Left lung (tissue), 10 donors: ENCODE results near the gene MAGEA1. TPM values are rescaled to one million over a fixed set of nuclear protein-coding genes. Genes with fewer than 3 reads are reported as not detected.
A peak's percentile ranks its signal among the peaks of the same experiment; 100 is the strongest.
"Not testable (repeated sequence)": the region's sequence is repeated elsewhere in the genome, so short reads cannot be mapped to it uniquely, and the experiment has no call there.

ENCODE experiments used
- ATAC-seq: fragments of 200-7000 bp; cut with Tn5 transposase; one replicate; pipeline ENCODE4 v1.9.1; 2020; ENCODE audit warnings: moderate library complexity
- DNase-seq, 4 donors: peaks; one replicate each; pipeline ENCODE4 v3.0.0-alpha.2; 2013 to 2020
- H3K27ac ChIP-seq, 2 donors: fragments of 200-600 bp; sonication (generic) in 1 of 2; one replicate each; pipeline versions ENCODE4 v1.5.0 to v1.8.0; 2020 to 2021
- H3K27me3 ChIP-seq, 2 donors: fragments of 200-600 bp; sonication (generic) in 1 of 2; one replicate each; pipeline versions ENCODE4 v1.5.0 to v1.8.0; 2020 to 2021
- H3K36me3 ChIP-seq, 2 donors: fragments of 200-600 bp; sonication (generic) in 1 of 2; one replicate each; pipeline versions ENCODE4 v1.5.0 to v1.8.0; 2020 to 2021
- H3K4me1 ChIP-seq, 2 donors: fragments of 200-600 bp; one replicate each; pipeline ENCODE4 v1.8.0; 2021
- H3K4me3 ChIP-seq, 2 donors: fragments of 200-600 bp; sonication (generic) in 1 of 2; one replicate each; pipeline versions ENCODE4 v1.5.0 to v1.8.0; 2020 to 2021; ENCODE audit warnings: mild to moderate bottlenecking in 1 of 2
- H3K9me3 ChIP-seq, 2 donors: fragments of 200-600 bp; sonication (generic) in 1 of 2; one replicate each; pipeline versions ENCODE4 v1.5.0 to v1.8.0; 2020 to 2021
- intact Hi-C, 2 donors: fragments of 100-400 bp; cut with DNase I; formaldehyde crosslinking; loops; one replicate each; pipeline versions ENCODE4 v1.11.2 to v1.14.2; 2022
- polyA plus RNA-seq, 6 donors: library from polyadenylated mRNA; unstranded; fragments of 120-200 nt; gene quantifications; one replicate each; pipeline ENCODE4 v1.2.1, GENCODE V29; 2013; ENCODE audit not compliant: insufficient read length in 6 of 6
- total RNA-seq, 2 donors: library from RNA; stranded (reverse); fragmentation: NEBNext Ultra II Directional; extraction: Animal tissue kit (Norgen Biotek cat#: 25700); gene quantifications; one replicate each; pipeline ENCODE4 v1.2.1, GENCODE V29; 2021
- TF ChIP-seq, protein P1 (sequence below), 2 donors: fragments of 200-600 bp; sonication (generic) in 1 of 2; IDR thresholded peaks; one replicate each; pipeline versions ENCODE4 v1.5.0 to v1.8.0; 2021; ENCODE audit warnings: antibody characterized with exemption in 2 of 2
- donor health status: DM: no; HTN: yes; CAD: no.
- donor health status: DM: no; HTN: no; CAD: no.

MAGEA1 gene
- total and polyA plus RNA-seq, 8 donors = not detected

GRCh38 chrX:153161952-153162351, 17.1 kb upstream of the MAGEA1 start:
- Histone ChIP-seq H3K9me3 (no peaks in the 10 kb centered on the region), H3K27me3 (no peaks in the 10 kb centered on the region), H3K4me1 (no peaks in the 10 kb centered on the region), H3K4me3 (no peak overlapping the region), H3K27ac (no peak overlapping the region), H3K36me3 (no peaks in the 10 kb centered on the region)
- ATAC-seq = no peak
- TF ChIP-seq, protein P1, sequence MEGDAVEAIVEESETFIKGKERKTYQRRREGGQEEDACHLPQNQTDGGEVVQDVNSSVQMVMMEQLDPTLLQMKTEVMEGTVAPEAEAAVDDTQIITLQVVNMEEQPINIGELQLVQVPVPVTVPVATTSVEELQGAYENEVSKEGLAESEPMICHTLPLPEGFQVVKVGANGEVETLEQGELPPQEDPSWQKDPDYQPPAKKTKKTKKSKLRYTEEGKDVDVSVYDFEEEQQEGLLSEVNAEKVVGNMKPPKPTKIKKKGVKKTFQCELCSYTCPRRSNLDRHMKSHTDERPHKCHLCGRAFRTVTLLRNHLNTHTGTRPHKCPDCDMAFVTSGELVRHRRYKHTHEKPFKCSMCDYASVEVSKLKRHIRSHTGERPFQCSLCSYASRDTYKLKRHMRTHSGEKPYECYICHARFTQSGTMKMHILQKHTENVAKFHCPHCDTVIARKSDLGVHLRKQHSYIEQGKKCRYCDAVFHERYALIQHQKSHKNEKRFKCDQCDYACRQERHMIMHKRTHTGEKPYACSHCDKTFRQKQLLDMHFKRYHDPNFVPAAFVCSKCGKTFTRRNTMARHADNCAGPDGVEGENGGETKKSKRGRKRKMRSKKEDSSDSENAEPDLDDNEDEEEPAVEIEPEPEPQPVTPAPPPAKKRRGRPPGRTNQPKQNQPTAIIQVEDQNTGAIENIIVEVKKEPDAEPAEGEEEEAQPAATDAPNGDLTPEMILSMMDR (IDR thresholded peaks at IDR 0.05) = no peak
- intact Hi-C loops = no loop called here
- no peak for DNase-seq

- DNase-seq (no peak), ATAC-seq (no peak)
- H3K4me3 ChIP-seq = no peak overlapping the region
- no peaks in the 10 kb centered on the region for H3K27me3 ChIP-seq
- no peaks in the 10 kb centered on the region for H3K36me3 ChIP-seq
- TF ChIP-seq, protein P1 (IDR thresholded peaks at IDR 0.05) = no peak
- no peak overlapping the region for H3K27ac ChIP-seq
- intact Hi-C loops = no loop called here
- no peaks in the 10 kb centered on the region for H3K4me1 ChIP-seq
- no peaks in the 10 kb centered on the region for H3K9me3 ChIP-seq
These were observed 14.4 kb upstream of the MAGEA1 start for GRCh38 chrX:153164733-153165132.

DNA sequence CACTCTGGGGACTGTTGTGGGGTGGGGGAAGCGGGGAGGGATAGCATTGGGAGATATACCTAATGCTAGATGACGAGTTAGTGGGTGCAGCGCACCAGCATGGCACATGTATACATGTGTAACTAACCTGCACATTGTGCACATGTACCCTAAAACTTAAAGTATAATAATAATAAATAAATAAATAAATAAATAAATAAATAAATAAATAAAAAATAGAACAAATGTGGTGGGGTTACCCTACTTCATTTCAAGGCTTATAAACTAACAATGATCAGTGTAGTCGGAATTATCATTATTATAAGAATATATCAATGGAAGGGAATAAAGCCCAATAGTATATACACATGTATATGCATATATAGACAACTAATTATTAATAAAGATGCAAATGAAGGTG, 10.7 kb upstream of the MAGEA1 start:
- H3K27me3 ChIP-seq, H3K36me3 ChIP-seq, H3K4me1 ChIP-seq, DNase-seq, ATAC-seq, H3K4me3 ChIP-seq, intact Hi-C loops, H3K9me3 ChIP-seq, H3K27ac ChIP-seq: not testable (repeated sequence)

DNA sequence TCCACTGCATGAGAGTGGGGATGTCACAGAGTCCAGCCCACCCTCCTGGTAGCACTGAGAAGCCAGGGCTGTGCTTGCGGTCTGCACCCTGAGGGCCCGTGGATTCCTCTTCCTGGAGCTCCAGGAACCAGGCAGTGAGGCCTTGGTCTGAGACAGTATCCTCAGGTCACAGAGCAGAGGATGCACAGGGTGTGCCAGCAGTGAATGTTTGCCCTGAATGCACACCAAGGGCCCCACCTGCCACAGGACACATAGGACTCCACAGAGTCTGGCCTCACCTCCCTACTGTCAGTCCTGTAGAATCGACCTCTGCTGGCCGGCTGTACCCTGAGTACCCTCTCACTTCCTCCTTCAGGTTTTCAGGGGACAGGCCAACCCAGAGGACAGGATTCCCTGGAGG, 2.7 kb downstream of the MAGEA1 start:
- DNase-seq = no peak
- ATAC-seq = no peak
- Histone ChIP-seq H3K4me1 (no peaks in the 10 kb centered on the region), H3K27ac (no peak overlapping the region), H3K4me3 (no peak overlapping the region), H3K9me3 (no peaks in the 10 kb centered on the region), H3K27me3 (no peaks in the 10 kb centered on the region), H3K36me3 (no peaks in the 10 kb centered on the region)
- TF ChIP-seq, protein P1 (IDR thresholded peaks at IDR 0.05) = no peak
- intact Hi-C loops = no loop called here

- H3K27ac ChIP-seq = no peak overlapping the region
- no peaks in the 10 kb centered on the region for H3K4me1 ChIP-seq
- H3K27me3 ChIP-seq = no peaks in the 10 kb centered on the region
- no peaks in the 10 kb centered on the region for H3K36me3 ChIP-seq
- ATAC-seq = peak; percentile 64
- TF ChIP-seq, protein P1 (IDR thresholded peaks at IDR 0.05) = no peak
- H3K4me3 ChIP-seq = no peak overlapping the region
- DNase-seq = no peak
- H3K9me3 ChIP-seq = no peaks in the 10 kb centered on the region
- intact Hi-C loops = no loop called here
These were observed 5.7 kb downstream of the MAGEA1 start for GRCh38 chrX:153184787-153185186.

DNA sequence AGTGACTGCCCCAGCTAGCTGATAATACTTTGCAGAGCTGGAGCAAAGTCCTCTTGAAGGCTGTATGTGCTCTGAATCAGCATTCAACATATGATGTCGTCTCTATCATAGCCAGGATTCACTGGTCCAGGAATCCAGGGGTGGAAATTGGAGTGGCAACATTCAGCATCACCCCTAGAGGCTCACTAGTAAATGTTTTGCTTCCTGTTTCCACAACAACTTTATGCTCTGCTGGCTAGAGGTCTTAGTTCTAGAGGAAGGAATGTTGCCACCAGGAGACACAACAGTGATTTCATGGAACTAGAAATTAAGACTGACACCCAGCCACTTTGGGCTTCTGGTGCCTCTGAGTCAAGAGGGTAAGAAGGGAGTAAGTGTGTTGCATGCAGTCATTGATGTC, 11.3 kb downstream of the MAGEA1 start:
- Histone ChIP-seq H3K27ac (no peak overlapping the region), H3K27me3 (peaks cover 0 to 3% of the 10 kb centered on the region in 2 donors), H3K4me1 (no peaks in the 10 kb centered on the region), H3K9me3 (no peaks in the 10 kb centered on the region), H3K36me3 (no peaks in the 10 kb centered on the region), H3K4me3 (no peak overlapping the region)
- DNase-seq = peak in 1 of 4 donors; percentile 7
- no peak for ATAC-seq
- TF ChIP-seq, protein P1 (IDR thresholded peaks at IDR 0.05) = no peak
- intact Hi-C loops = no loop called here
